WERI-Rb-1 (cell line): ENCODE measurements around the gene ZNF474.

ENCODE experiments used
- DNase-seq: peaks from one replicate; pipeline ENCODE4 v3.0.0-alpha.2; 2020
- H3K27ac ChIP-seq: fragments of 250-450 bp; sonication (Bioruptor Pico); 2 replicates; pipeline ENCODE4 v1.5.1; 2020; ENCODE audit warnings: mild to moderate bottlenecking, moderate library complexity
- H3K27me3 ChIP-seq: fragments of 250-450 bp; sonication (Bioruptor Pico); 2 replicates; pipeline ENCODE4 v1.5.1; 2021; ENCODE audit warnings: mild to moderate bottlenecking, low read depth, moderate library complexity; ENCODE audit not compliant: insufficient read depth, severe bottlenecking
- H3K36me3 ChIP-seq: fragments of 250-450 bp; sonication (Bioruptor Pico); 2 replicates; pipeline ENCODE4 v1.5.1; 2020; ENCODE audit warnings: mild to moderate bottlenecking, moderate library complexity
- H3K4me3 ChIP-seq: 2 replicates; pipeline ENCODE4 v1.5.1; 2011; ENCODE audit warnings: low read depth, mild to moderate bottlenecking, control low read depth, low read length
- H3K9me3 ChIP-seq: fragments of 250-450 bp; sonication (Bioruptor Pico); 2 replicates; pipeline ENCODE4 v1.5.1; 2021; ENCODE audit warnings: mild to moderate bottlenecking, moderate library complexity; ENCODE audit not compliant: severe bottlenecking
- TF ChIP-seq, protein P1 (sequence below): IDR thresholded peaks from 2 replicates; pipeline ENCODE4 v1.5.1; 2011; ENCODE audit warnings: low read depth, mild to moderate bottlenecking, control low read depth, inconsistent platforms, low read length

Gene ZNF474

DNA sequence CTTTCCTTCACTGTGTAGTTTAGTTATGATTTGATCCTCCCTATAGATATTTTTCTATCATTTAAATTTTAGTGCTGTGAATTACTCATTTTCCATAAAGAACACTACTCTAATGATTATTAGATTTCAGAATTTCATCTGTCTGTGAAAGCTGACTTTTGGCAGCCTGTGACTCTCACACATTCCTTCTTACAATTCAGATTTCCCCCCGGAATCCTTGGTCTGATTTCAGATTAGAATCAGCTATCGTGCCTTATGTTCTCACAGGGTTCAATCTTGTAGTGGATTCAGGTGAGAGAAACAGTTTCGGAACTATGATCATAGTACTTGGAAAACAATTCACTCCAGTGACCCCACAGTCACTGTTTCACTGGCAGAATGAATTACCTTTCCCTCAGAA lies 26.2 kb downstream of the ZNF474 start:
- Histone ChIP-seq H3K36me3 (no peaks in the 10 kb centered on the region), H3K4me3 (no peak overlapping the region), H3K27ac (no peak overlapping the region), H3K9me3 (no peaks in the 10 kb centered on the region), H3K27me3 (no peaks in the 10 kb centered on the region)
- TF ChIP-seq, protein P1, sequence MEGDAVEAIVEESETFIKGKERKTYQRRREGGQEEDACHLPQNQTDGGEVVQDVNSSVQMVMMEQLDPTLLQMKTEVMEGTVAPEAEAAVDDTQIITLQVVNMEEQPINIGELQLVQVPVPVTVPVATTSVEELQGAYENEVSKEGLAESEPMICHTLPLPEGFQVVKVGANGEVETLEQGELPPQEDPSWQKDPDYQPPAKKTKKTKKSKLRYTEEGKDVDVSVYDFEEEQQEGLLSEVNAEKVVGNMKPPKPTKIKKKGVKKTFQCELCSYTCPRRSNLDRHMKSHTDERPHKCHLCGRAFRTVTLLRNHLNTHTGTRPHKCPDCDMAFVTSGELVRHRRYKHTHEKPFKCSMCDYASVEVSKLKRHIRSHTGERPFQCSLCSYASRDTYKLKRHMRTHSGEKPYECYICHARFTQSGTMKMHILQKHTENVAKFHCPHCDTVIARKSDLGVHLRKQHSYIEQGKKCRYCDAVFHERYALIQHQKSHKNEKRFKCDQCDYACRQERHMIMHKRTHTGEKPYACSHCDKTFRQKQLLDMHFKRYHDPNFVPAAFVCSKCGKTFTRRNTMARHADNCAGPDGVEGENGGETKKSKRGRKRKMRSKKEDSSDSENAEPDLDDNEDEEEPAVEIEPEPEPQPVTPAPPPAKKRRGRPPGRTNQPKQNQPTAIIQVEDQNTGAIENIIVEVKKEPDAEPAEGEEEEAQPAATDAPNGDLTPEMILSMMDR = no peak
- DNase-seq = no peak

DNA sequence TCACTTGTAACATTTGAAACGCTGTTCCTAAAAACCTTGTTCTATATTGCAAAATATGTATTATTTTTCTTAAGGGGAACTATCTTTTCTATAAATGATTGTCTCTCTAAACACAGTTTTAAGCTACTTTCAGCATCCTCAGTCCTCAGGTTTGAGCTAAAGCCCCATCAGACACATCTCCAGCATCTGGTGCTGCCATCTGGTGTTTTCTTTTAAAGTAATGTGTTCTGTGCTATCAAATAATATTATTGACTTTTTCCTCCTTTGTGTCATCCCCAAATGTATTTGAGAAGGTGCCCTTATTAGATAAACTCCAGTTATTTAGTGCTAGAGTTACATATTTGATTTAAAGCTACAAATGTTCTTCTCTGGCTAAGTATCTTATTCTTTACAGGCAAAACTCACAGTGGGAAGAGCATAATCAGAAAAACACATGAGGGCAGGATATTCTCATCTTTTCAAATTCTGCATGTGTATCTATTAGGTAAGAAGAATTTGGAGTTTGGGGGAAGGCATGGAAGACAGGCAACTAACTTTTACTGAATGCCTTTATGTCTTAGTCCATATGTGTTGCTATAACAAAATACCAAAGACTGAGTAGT lies 27.5 kb downstream of the ZNF474 start:
- no peak overlapping the region for H3K4me3 ChIP-seq
- H3K27ac ChIP-seq = peak overlapping the region; percentile 41
- peak; percentile 38 for DNase-seq
- no peaks in the 10 kb centered on the region for H3K9me3 ChIP-seq
- TF ChIP-seq, protein P1 = no peak
- H3K36me3 ChIP-seq = no peaks in the 10 kb centered on the region
- H3K27me3 ChIP-seq = no peaks in the 10 kb centered on the region

DNA sequence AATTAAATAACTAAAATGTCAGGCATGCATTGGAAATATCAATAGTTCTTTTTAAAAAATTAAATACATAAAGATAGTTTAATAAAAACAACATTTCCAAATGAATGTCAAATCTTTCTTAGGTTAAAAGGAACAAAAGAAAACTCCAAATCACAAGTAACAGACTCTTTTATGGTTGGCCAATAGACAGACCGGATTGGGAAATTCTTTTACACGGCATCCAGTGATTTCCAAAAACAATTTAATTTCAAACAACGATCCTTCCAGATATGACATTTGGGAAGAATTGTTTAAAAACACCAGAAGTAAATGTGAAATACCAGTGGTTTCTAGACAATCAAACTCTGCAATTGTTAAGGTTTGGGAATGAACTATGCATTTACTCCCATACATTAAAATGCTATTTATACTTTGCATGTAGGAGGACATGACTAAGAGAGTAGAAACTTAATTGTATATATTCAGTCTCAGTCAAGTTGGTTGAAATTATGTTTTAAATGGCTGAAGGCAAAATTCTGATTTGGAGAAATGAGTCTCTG lies 32.8 kb downstream of the ZNF474 start:
- no peak for DNase-seq
- H3K9me3 ChIP-seq = no peaks in the 10 kb centered on the region
- no peaks in the 10 kb centered on the region for H3K27me3 ChIP-seq
- no peak overlapping the region for H3K27ac ChIP-seq
- no peak overlapping the region for H3K4me3 ChIP-seq
- H3K36me3 ChIP-seq = no peaks in the 10 kb centered on the region
- TF ChIP-seq, protein P1 = no peak

DNA sequence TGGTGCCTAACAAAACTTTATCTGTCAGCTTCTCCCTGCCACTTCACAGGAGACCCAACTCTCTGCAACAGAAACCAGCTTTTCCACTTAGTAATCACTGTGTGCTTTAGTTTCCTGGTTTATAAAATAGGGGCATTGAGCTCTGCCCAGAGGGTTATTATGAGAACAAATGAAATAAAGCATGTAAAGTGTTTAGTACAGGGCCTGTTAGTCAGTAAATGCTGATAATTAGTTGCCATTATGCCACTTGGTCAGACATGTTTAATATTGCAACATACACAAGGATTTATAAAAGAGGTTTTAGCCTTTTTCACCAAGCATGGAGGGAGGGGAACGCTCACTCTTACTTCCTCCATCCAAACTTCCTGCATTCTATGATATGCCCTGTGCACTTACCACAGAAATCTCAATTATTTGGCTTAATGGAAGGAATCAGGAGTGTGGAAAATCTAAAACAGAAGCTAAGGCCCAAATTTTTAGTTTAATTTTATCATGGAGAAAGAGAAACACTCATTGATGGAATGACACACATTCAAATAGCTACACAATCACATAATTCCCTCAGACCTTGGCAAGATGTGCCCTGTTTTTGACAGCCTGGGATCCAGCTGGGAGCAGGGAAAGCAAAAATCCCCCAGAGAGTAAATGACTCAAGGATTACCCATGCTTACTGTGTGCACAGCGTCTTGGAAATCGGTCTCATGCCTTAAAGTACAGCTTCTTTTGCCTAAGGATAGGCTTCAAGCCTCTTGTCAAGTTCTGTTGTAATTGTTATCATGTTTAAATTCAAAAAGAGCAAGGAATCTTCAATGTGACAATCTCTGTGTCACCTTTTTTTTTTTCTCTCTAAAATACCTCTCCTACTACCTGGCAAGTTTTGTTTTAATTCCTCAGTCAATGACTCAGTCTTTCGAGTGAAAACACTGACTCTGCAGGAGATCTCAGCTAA lies 34.0 kb downstream of the ZNF474 start:
- no peak overlapping the region for H3K4me3 ChIP-seq
- H3K9me3 ChIP-seq = no peaks in the 10 kb centered on the region
- TF ChIP-seq, protein P1 = no peak
- no peak for DNase-seq
- H3K36me3 ChIP-seq = no peaks in the 10 kb centered on the region
- H3K27ac ChIP-seq = no peak overlapping the region
- H3K27me3 ChIP-seq = no peaks in the 10 kb centered on the region

DNA sequence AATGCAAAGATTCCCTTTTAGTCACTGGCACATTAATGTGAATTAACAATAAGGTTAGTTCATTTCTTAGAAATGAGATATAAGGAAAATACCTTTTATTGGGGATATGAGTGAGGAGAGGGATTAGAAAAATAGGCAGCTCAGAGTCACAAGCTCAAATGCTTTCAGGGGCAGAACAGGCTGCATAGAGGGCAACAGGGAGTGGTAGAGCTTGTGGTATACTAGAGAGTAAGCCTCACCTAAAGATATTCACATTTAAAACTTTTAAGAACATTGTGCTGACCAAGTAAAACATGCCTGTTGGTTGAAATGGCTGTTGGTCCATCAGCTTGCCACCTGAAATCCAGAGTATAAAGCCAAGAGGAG lies 34.7 kb downstream of the ZNF474 start:
- Histone ChIP-seq H3K9me3 (no peaks in the 10 kb centered on the region), H3K27ac (no peak overlapping the region), H3K4me3 (no peak overlapping the region), H3K36me3 (no peaks in the 10 kb centered on the region), H3K27me3 (no peaks in the 10 kb centered on the region)
- no peak for DNase-seq
- TF ChIP-seq, protein P1 = no peak
